K562 (cell line): ENCODE data around the gene IARS2. TPM values are rescaled to one million over a fixed set of nuclear protein-coding genes. Genes with fewer than 3 reads are reported as not detected.

Experiments
- ATAC-seq: fragments of 200-7000 bp; cut with Tn5 transposase; 3 replicates; pipeline ENCODE4 v1.9.1; 2020; ENCODE audit warnings: moderate library complexity
- BruUV-seq: library from RNA; stranded (reverse); fragments of 400-500 nt; replicated peaks from 2 replicates; lab custom pipeline; 2021; lab: Mats Ljungman, UMichigan
- CTCF ChIA-PET: fragments of 300-600 bp; formaldehyde crosslinking; extraction: SDS; loops from one replicate; lab custom pipeline; 2021; ENCODE audit warnings: low intra/inter-chr PET ratio; lab: Yijun Ruan, JAX
- POLR2A ChIA-PET: fragments of 300-600, 350-650 bp; sonication (Branson Sonifier 250); formaldehyde crosslinking; extraction: SDS; loops from one replicate; lab custom pipeline; 2021; ENCODE audit warnings: antibody characterized with exemption, inconsistent platforms; lab: Yijun Ruan, JAX
- DNase-seq, 4 experiments: peaks; one replicate each; pipeline versions ENCODE4 v3.0.0 to v3.0.0-alpha.2; 2011 to 2018; ENCODE audit warnings: low spot score in 3 of 4, mixed read lengths in 3 of 4; ENCODE audit errors: extremely low read depth in 1 of 4
- FAIRE-seq: peaks from 2 replicates; lab custom pipeline; 2011; peaks lifted over from hg19 to GRCh38; lab: Jason Lieb, UNC
- H2AFZ ChIP-seq: 2 replicates; pipeline ENCODE4 v1.6.0; 2011; ENCODE audit warnings: low read depth, low read length, control low read depth, inconsistent platforms
- H3K27ac ChIP-seq: fragments of 200-600 bp; 3 replicates; pipeline ENCODE4 v1.8.0; 2011; ENCODE audit warnings: low read depth, mild to moderate bottlenecking, control low read depth, inconsistent platforms, low read length, moderate library complexity, mixed read lengths; ENCODE audit errors: extremely low read depth
- H3K27me3 ChIP-seq, 2 experiments: fragments of 300-600 bp in 1 of 2; 2 replicates in 1 of 2; 3 replicates in 1 of 2; pipeline versions ENCODE4 v1.6.0 to v1.8.0; 2011; ENCODE audit warnings: inconsistent platforms in 2 of 2, low read length in 2 of 2, mild to moderate bottlenecking in 1 of 2, mixed read lengths in 1 of 2, moderate library complexity in 1 of 2; ENCODE audit not compliant: control insufficient read depth in 2 of 2, insufficient read depth in 2 of 2
- H3K36me3 ChIP-seq: fragments of 300-600 bp; 3 replicates; pipeline ENCODE4 v1.8.0; 2011; ENCODE audit warnings: mild to moderate bottlenecking, low read length, inconsistent platforms; ENCODE audit not compliant: control insufficient read depth, insufficient read depth
- H3K4me1 ChIP-seq, 2 experiments: fragments of 200-600 bp in 1 of 2; replicated peaks in 1 of 2; 2 replicates in 1 of 2; 3 replicates in 1 of 2; pipeline versions ENCODE4 v1.5.1 to v1.8.0; 2011; ENCODE audit warnings: inconsistent platforms in 2 of 2, low read length in 2 of 2, mild to moderate bottlenecking in 1 of 2, mixed read lengths in 1 of 2, moderate library complexity in 1 of 2; ENCODE audit not compliant: control insufficient read depth in 2 of 2, insufficient read depth in 2 of 2
- H3K4me2 ChIP-seq: 2 replicates; pipeline ENCODE4 v1.6.1; 2011; ENCODE audit warnings: low read length, control low read depth, inconsistent platforms, mixed read lengths; ENCODE audit not compliant: insufficient read depth
- H3K4me3 ChIP-seq: fragments of 200-600 bp; sonication (generic), shearing (Covaris generic); 2 replicates; pipeline ENCODE4 v1.5.1; 2016; ENCODE audit warnings: control low read depth, inconsistent platforms
- H3K79me2 ChIP-seq: fragments of 200-600 bp; 3 replicates; pipeline ENCODE4 v1.8.0; 2011; ENCODE audit warnings: low read length, inconsistent platforms; ENCODE audit not compliant: control insufficient read depth, insufficient read depth
- H3K9ac ChIP-seq, 2 experiments: 2 replicates each; pipeline versions ENCODE4 v1.6.0 to v1.6.1; 2011; ENCODE audit warnings: low read depth in 2 of 2, low read length in 2 of 2, control low read depth in 1 of 2, inconsistent platforms in 1 of 2, mild to moderate bottlenecking in 1 of 2, mixed read lengths in 1 of 2; ENCODE audit not compliant: insufficient read depth in 1 of 2
- H3K9me1 ChIP-seq: one replicate; pipeline ENCODE4 v1.6.0; 2011; ENCODE audit warnings: inconsistent platforms, mild to moderate bottlenecking, low read length, moderate library complexity; ENCODE audit not compliant: control insufficient read depth, insufficient read depth
- H3K9me3 ChIP-seq: replicated peaks from 2 replicates; pipeline ENCODE4 v1.5.1; 2011; ENCODE audit warnings: low read depth, low read length, inconsistent platforms; ENCODE audit not compliant: control insufficient read depth, insufficient read depth
- H4K20me1 ChIP-seq: replicated peaks from 2 replicates; pipeline ENCODE4 v1.6.1; 2011; ENCODE audit warnings: low read length, inconsistent platforms, mixed read lengths; ENCODE audit not compliant: control insufficient read depth, insufficient read depth
- ARNT ChIP-seq, 2 experiments: fragments of 450-650 bp; IDR thresholded peaks; 2 replicates each; pipeline ENCODE4 v1.6.1; 2016; ENCODE audit warnings: mild to moderate bottlenecking in 1 of 2
- ASH1L ChIP-seq: fragments of 450-650 bp; IDR thresholded peaks from 2 replicates; pipeline ENCODE4 v1.6.1; 2018; ENCODE audit warnings: borderline replicate concordance, mild to moderate bottlenecking, low read depth; ENCODE audit not compliant: partially characterized antibody
- BACH1 ChIP-seq: fragments of 200-800 bp; sonication (Bioruptor generic); IDR thresholded peaks from 2 replicates; pipeline ENCODE4 v1.6.1; 2016; ENCODE audit warnings: missing genetic modification characterization, missing compliant biosample characterization
- BCOR ChIP-seq: fragments of 450-650 bp; IDR thresholded peaks from 2 replicates; pipeline ENCODE4 v1.6.1; 2016
- CSDE1 ChIP-seq, 2 experiments: fragments of 450-650 bp; IDR thresholded peaks; 2 replicates each; pipeline ENCODE4 v1.6.1; 2016; ENCODE audit warnings: mild to moderate bottlenecking in 1 of 2
- DMBX1 ChIP-seq: fragments of 250-450 bp; sonication (Bioruptor Pico); IDR thresholded peaks from 2 replicates; pipeline ENCODE4 v1.8.0; 2022; ENCODE audit warnings: inconsistent platforms, mild to moderate bottlenecking, moderate library complexity, borderline replicate concordance
- FOXA1 ChIP-seq: fragments of 450-650 bp; IDR thresholded peaks from 2 replicates; pipeline ENCODE4 v1.6.1; 2016; ENCODE audit warnings: mild to moderate bottlenecking, borderline replicate concordance
- FOXA3 ChIP-seq, 2 experiments: fragments of 450-650 bp in 1 of 2; sonication (generic) in 1 of 2; formaldehyde crosslinking; IDR thresholded peaks in 1 of 2; conservative IDR thresholded peaks in 1 of 2; 2 replicates each; pipeline versions ENCODE4 v1.4.0 to v1.8.0; 2020 to 2022; ENCODE audit warnings: mild to moderate bottlenecking in 2 of 2, missing genetic modification reagents in 1 of 2
- KAT7 ChIP-seq: sonication (generic); formaldehyde crosslinking; IDR thresholded peaks from 2 replicates; pipeline ENCODE4 v1.8.0; 2022; ENCODE audit warnings: missing genetic modification reagents, mild to moderate bottlenecking, borderline replicate concordance
- MEIS2 ChIP-seq: fragments of 450-650 bp; IDR thresholded peaks from 2 replicates; pipeline ENCODE4 v1.6.1; 2014; ENCODE audit warnings: mild to moderate bottlenecking; ENCODE audit not compliant: partially characterized antibody
- PML ChIP-seq: IDR thresholded peaks from 2 replicates; pipeline ENCODE4 v1.6.1; 2012; ENCODE audit warnings: low read length, inconsistent platforms
- POLR2B ChIP-seq: fragments of 450-650 bp; IDR thresholded peaks from 2 replicates; pipeline ENCODE4 v1.6.1; 2018; ENCODE audit warnings: low read depth; ENCODE audit not compliant: partially characterized antibody
- SIN3A ChIP-seq, 2 experiments: fragments of 150-350 bp in 1 of 2; IDR thresholded peaks; 2 replicates each; pipeline ENCODE4 v1.6.1; 2011 to 2016; ENCODE audit warnings: borderline replicate concordance in 2 of 2, low read depth in 2 of 2, low read length in 2 of 2, mild to moderate bottlenecking in 2 of 2, moderate library complexity in 2 of 2; ENCODE audit not compliant: control insufficient read depth in 1 of 2
- SMAD2 ChIP-seq: fragments of 150-350 bp; IDR thresholded peaks from 2 replicates; pipeline ENCODE4 v1.6.1; 2014; ENCODE audit warnings: low read depth, mild to moderate bottlenecking, low read length
- SREBF1 ChIP-seq: fragments of 150-350 bp; IDR thresholded peaks from 2 replicates; pipeline ENCODE4 v1.6.1; 2014; ENCODE audit warnings: antibody characterized with exemption, low read depth, low read length, borderline replicate concordance
- TAF15 ChIP-seq: fragments of 200-400 bp; formaldehyde crosslinking; IDR thresholded peaks from 2 replicates; pipeline ENCODE4 v1.6.1; 2017; ENCODE audit warnings: mild to moderate bottlenecking, low read depth, low read length, moderate library complexity
- TARDBP ChIP-seq: fragments of 450-650 bp; IDR thresholded peaks from 2 replicates; pipeline ENCODE4 v1.6.1; 2016
- TCFL5 ChIP-seq: fragments of 250-450 bp; sonication (Bioruptor Pico); conservative IDR thresholded peaks from 2 replicates; pipeline ENCODE4 v1.6.1; 2021; ENCODE audit warnings: mild to moderate bottlenecking, moderate library complexity, matching md5 sums
- U2AF1 ChIP-seq: fragments of 200-400 bp; formaldehyde crosslinking; optimal IDR thresholded peaks from 2 replicates; pipeline ENCODE3; 2017; ENCODE audit warnings: mild to moderate bottlenecking, low read depth, low read length, moderate library complexity
- ZNF431 ChIP-seq: sonication (generic); formaldehyde crosslinking; IDR thresholded peaks from 2 replicates; pipeline ENCODE4 v1.8.0; 2022; ENCODE audit warnings: mild to moderate bottlenecking, missing genetic modification reagents
- ZNF77 ChIP-seq: fragments of 250-450 bp; sonication (Bioruptor Pico); IDR thresholded peaks from 2 replicates; pipeline ENCODE4 v1.5.0; 2020
- ZSCAN32 ChIP-seq: fragments of 450-650 bp; formaldehyde crosslinking; IDR thresholded peaks from 2 replicates; pipeline ENCODE4 v1.4.0; 2020; ENCODE audit warnings: mild to moderate bottlenecking, moderate library complexity
- WGBS: fragments of 100-300 bp; shearing (Covaris generic); methylation state at CpG from one replicate; pipeline ENCODE4 v1.1.6; 2016; ENCODE audit warnings: low coverage, mixed read lengths; ENCODE audit not compliant: insufficient coverage; ENCODE audit errors: missing lambda C conversion rate; 5-methylcytosine and 5-hydroxymethylcytosine counted together
- in situ Hi-C: fragments of 300-500 bp; cut with MboI; formaldehyde crosslinking; loops from 4 replicates; pipeline ENCODE4 v1.15.0; 2018; ENCODE audit warnings: inconsistent platforms, mixed read lengths
- intact Hi-C: fragments of 100-400 bp; cut with micrococcal nuclease; formaldehyde crosslinking; loops from 2 replicates; pipeline ENCODE4 v1.14.2; 2022
- polyA plus RNA-seq, 8 experiments: library from polyadenylated mRNA; depleted of rRNA in 4 of 8; stranded (reverse) in 5 of 8; unstranded in 3 of 8; fragments of >200 nt; fragmentation: Nextera tagmentation in 2 of 8; fragmentation: Illumina TruSeq in 1 of 8; extraction: Ambion mirVana in 2 of 8; extraction: Trizol in 1 of 8; gene quantifications; 2 replicates each; pipeline versions ENCODE4 v1.2.1 to v1.2.3, GENCODE V29; 2011 to 2014; ENCODE audit warnings: inconsistent platforms in 1 of 8, missing spikeins in 1 of 8
- total RNA-seq, 7 experiments: library from RNA; depleted of rRNA in 6 of 7; stranded (reverse); fragments of >200 nt in 6 of 7; fragmentation: Illumina TruSeq in 2 of 7; extraction: Trizol in 2 of 7; gene quantifications; 2 replicates each; pipeline versions ENCODE4 v1.2.1 to v1.2.3, GENCODE V29; 2011 to 2021; ENCODE audit warnings: low replicate concordance in 1 of 7
- TF ChIP-seq, protein P1 (sequence below), 2 experiments: fragments of 450-650 bp; IDR thresholded peaks; 2 replicates each; pipeline ENCODE4 v1.6.1; 2016

The IARS2 gene
- total and polyA plus RNA-seq, 9 of the 15 experiments (the other 6 are each of a cell fraction or from before 2014, with no cell fraction given): 39.6 to 127 (median 93.8) TPM

DNA sequence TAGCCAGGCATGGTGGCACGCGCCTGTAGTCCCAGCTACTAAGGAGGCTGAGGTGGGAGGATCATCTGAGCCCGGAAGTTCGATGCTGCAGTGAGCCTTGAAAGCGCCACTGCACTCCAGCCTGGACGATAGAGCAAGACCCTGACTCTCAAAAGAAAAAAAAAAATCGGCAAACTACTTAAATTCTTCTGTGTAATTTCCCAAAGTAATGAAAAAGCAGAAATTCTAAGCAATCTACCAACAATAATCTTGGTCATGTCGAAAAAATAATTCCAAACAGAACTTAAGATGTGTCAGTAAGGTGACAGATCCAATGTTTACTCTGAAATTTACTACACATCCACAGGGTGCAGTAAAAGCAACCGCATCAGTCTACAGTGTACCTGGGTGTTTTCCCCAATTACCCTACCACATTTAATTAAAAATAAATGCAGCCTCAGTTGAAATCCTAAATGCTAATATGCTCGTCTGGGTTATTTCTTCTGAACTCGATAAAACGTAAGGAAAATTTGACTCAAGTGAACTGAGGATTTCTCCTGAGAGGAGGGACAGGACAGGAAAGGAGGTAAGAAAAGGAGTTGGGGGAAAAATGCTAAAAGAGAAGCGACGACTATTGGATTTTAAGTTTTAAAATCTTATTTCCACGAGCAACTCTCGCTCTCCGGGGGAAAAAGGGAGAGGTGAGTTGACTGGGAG, 48.4 kb upstream of the IARS2 start:
- intact Hi-C loops: loop anchor here (1.0 to 2.0 kb wide), 3 partner anchors 44 to 139 kb away; partner anchors contain the start of genes BPNT1 and IARS2
- peak overlapping the region; percentile 88 for H3K4me3 ChIP-seq
- ATAC-seq: peak; percentile 78
- peaks cover 15 to 19% of the 10 kb centered on the region in 2 experiments; a peak in 4 of 5 replicates for H3K4me1 ChIP-seq
- H3K4me2 ChIP-seq: peak overlapping the region; percentile 99
- DNase-seq: peak in 3 of 4 experiments; percentile 29 to 81 (median 48)
- peaks cover 4% of the 10 kb centered on the region for H3K9me1 ChIP-seq
- H3K27me3 ChIP-seq: no peaks in the 10 kb centered on the region
- H3K79me2 ChIP-seq: peaks cover 57% of the 10 kb centered on the region
- H3K27ac ChIP-seq: peak overlapping the region; percentile 91
- in situ Hi-C loops: no loop called here
- H2AFZ ChIP-seq: peak overlapping the region; percentile 96
- peak; percentile 78 for FAIRE-seq
- H3K36me3 ChIP-seq: peaks cover 23% of the 10 kb centered on the region
- 1% methylated on average over 17 of the region's 17 CpGs for WGBS
- ChIA-PET POLR2A (interaction anchor here (0.6 to 1.4 kb wide), 6 partner anchors 12 to 114 kb away, joined by 3 to 8 read pairs (median 4); no protein-coding TSS in a partner anchor), CTCF (interaction anchor here (1.1 kb wide), 1 partner anchor 49 kb away, joined by 4 read pairs; the partner anchor contains the start of gene IARS2)
- no TSS peak for BruUV-seq
- no peaks in the 10 kb centered on the region for H3K9me3 ChIP-seq
- peak overlapping the region; percentile 93 to 100 for H3K9ac ChIP-seq
- peaks cover 11% of the 10 kb centered on the region for H4K20me1 ChIP-seq
- TF ChIP-seq DMBX1 (CRISPR knock-in tag): 0 out of 2 replicates have a peak, but pooled peaks have one; percentile 16
- 0 out of 2 replicates have a peak, but pooled peaks have one; percentile 3 for TF ChIP-seq PML
- TF ChIP-seq SMAD2: no peak
- peak in 1 of 2 experiments; percentile 71; a peak in 2 of 4 replicates for TF ChIP-seq SIN3A (IDR thresholded peaks at IDR 0.05; ENCODE audit: borderline replicate concordance in 2 of 2, control insufficient read depth in 1 of 2, low read depth in 2 of 2, low read length in 2 of 2)
- no peak for TF ChIP-seq TARDBP
- TF ChIP-seq TAF15: no peak
- TF ChIP-seq ZSCAN32 (CRISPR knock-in tag): no peak
- TF ChIP-seq U2AF1: no peak
- TF ChIP-seq ZNF431 (CRISPR knock-in tag): 0 out of 2 replicates have a peak, but pooled peaks have one; percentile 2
- TF ChIP-seq TCFL5: no peak
- TF ChIP-seq BCOR: peak; percentile 81
- no peak for TF ChIP-seq KAT7 (CRISPR knock-in tag)
- no peak for TF ChIP-seq CSDE1 (IDR thresholded peaks at IDR 0.05)
- no peak for TF ChIP-seq ZNF77 (CRISPR knock-in tag)
- TF ChIP-seq FOXA3 (CRISPR knock-in tag; conservative IDR thresholded peaks at IDR 0.05 in 1 of 2, IDR thresholded peaks at IDR 0.05 in 1 of 2): peak; percentile 4 to 69; a peak in 2 of 4 replicates
- no peak for TF ChIP-seq SREBF1
- TF ChIP-seq FOXA1: no peak
- TF ChIP-seq ARNT (IDR thresholded peaks at IDR 0.05): peak in 1 of 2 experiments; percentile 41; a peak in 2 of 4 replicates
- TF ChIP-seq, protein P1, sequence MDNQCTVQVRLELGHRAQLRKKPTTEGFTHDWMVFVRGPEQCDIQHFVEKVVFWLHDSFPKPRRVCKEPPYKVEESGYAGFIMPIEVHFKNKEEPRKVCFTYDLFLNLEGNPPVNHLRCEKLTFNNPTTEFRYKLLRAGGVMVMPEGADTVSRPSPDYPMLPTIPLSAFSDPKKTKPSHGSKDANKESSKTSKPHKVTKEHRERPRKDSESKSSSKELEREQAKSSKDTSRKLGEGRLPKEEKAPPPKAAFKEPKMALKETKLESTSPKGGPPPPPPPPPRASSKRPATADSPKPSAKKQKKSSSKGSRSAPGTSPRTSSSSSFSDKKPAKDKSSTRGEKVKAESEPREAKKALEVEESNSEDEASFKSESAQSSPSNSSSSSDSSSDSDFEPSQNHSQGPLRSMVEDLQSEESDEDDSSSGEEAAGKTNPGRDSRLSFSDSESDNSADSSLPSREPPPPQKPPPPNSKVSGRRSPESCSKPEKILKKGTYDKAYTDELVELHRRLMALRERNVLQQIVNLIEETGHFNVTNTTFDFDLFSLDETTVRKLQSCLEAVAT (IDR thresholded peaks at IDR 0.05): peak; percentile 20 to 78; a peak in 3 of 4 replicates
- no peak for TF ChIP-seq BACH1 (tag)
- TF ChIP-seq MEIS2: peak; percentile 38
- TF ChIP-seq POLR2B: peak; percentile 51
- TF ChIP-seq ASH1L: peak; percentile 57
